Colonic mucosa (tissue), 4 donors: Measurements from ENCODE around the gene SMAD2. TPM values are rescaled to one million over a fixed set of nuclear protein-coding genes. Genes with fewer than 3 reads are reported as not detected.
A peak's percentile ranks its signal among the peaks of the same experiment; 100 is the strongest.

ENCODE experiments used
- DNase-seq: peaks from one replicate; pipeline ENCODE4 v3.0.0-alpha.2; 2020
- H3K27ac ChIP-seq: fragments of 200-600 bp; one replicate; pipeline ENCODE4 v1.8.0; 2021
- H3K27me3 ChIP-seq: fragments of 200-600 bp; one replicate; pipeline ENCODE4 v1.8.0; 2021
- H3K36me3 ChIP-seq: fragments of 200-600 bp; one replicate; pipeline ENCODE4 v1.8.0; 2021
- H3K4me1 ChIP-seq: fragments of 200-600 bp; one replicate; pipeline ENCODE4 v1.8.0; 2021; ENCODE audit warnings: mild to moderate bottlenecking
- H3K4me3 ChIP-seq: fragments of 200-600 bp; one replicate; pipeline ENCODE4 v1.8.0; 2021
- H3K9ac ChIP-seq, 2 donors: one replicate each; pipeline ENCODE4 v1.7.0; 2013; ENCODE audit warnings: control low read depth in 2 of 2, low read depth in 2 of 2, low read length in 2 of 2
- H3K9me3 ChIP-seq: fragments of 200-600 bp; one replicate; pipeline ENCODE4 v1.8.0; 2021
- CTCF ChIP-seq: fragments of 200-600 bp; IDR thresholded peaks from one replicate; pipeline ENCODE4 v1.8.0; 2022; ENCODE audit warnings: antibody characterized with exemption, mild to moderate bottlenecking
- intact Hi-C: fragments of 100-400 bp; cut with DNase I; formaldehyde crosslinking; loops from one replicate; pipeline ENCODE4 v1.14.1; 2022
- total RNA-seq, 2 donors: library from RNA; stranded (reverse); fragmentation: NEBNext Ultra II Directional in 1 of 2; extraction: Animal tissue kit (Norgen Biotek cat#: 25700) in 1 of 2; gene quantifications; one replicate each; pipeline ENCODE4 v1.2.1, GENCODE V29; 2021
- donor health status: healthy.
- donor health status: DM: no; HTN: no; CAD: no.
- donor health status: DM: no; HTN: no; CAD: no.

The SMAD2 gene
- total RNA-seq, 2 donors from 2014 or later = 109 to 133 TPM

GRCh38 chr18:47931718-47932103 lies 1.3 kb upstream of the SMAD2 start:
- peak overlapping the region; percentile 99 for H3K27ac ChIP-seq
- intact Hi-C loops = loop anchor here (5.0 kb wide), 1 partner anchor 76 kb away; no protein-coding TSS in a partner anchor
- no peaks in the 10 kb centered on the region for H3K9me3 ChIP-seq
- no peaks in the 10 kb centered on the region for H3K36me3 ChIP-seq
- peaks cover 7% of the 10 kb centered on the region for H3K4me1 ChIP-seq
- DNase-seq = peak; percentile 34
- no peak for TF ChIP-seq CTCF
- H3K4me3 ChIP-seq = peak overlapping the region; percentile 64
- peak overlapping the region; percentile 57 to 95 for H3K9ac ChIP-seq
- H3K27me3 ChIP-seq = no peaks in the 10 kb centered on the region

DNA sequence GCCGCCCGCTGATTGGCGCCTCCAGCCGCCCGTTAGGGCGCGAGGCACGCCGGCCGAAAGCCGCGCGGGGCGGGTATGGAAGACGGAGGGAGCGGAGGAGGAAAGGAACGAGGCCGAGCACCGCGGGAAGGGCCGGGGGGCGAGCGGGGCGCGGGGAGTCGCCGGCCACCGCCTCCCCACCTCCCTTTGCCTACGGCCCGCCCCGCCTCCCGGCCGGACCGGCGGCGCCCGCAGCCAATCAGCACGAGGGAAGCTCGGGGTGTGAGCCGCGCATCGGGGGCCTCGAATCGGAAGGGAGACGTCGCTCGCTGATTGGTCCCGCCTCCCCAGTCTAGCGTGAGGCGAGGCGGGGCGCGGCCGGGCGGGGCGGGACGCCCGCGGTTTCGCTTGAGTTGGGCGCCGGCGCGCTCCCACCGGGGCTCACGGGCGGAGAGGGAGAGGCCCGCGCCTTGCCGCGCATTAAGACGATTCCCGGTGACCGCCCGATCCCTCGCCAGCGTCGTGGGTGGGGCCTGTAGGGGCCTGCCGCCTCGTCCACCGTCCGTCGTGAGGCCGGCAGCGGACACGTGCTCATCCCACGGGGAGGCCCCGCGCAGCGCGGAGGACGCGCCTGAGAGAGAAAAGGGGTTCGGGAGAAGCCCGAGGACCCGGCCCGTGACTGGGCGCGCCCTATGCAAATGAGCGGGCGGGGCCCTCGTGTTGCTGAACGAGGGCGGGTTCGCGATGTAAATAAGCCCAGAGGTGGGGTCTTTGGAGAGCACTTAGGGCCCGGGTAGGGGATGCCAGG lies 665 bp upstream of the SMAD2 start:
- TF ChIP-seq CTCF = no peak
- Histone ChIP-seq H3K4me3 (peak overlapping the region; percentile 64), H3K4me1 (peaks cover 9% of the 10 kb centered on the region), H3K27ac (peak overlapping the region; percentile 99), H3K9ac (peak overlapping the region; percentile 57 to 95), H3K27me3 (no peaks in the 10 kb centered on the region), H3K36me3 (no peaks in the 10 kb centered on the region), H3K9me3 (no peaks in the 10 kb centered on the region)
- intact Hi-C loops = loop anchor here (5.0 kb wide), 1 partner anchor 76 kb away; no protein-coding TSS in a partner anchor
- peak; percentile 96 for DNase-seq

- Histone ChIP-seq H3K27ac (peak overlapping the region; percentile 99), H3K4me1 (peaks cover 9% of the 10 kb centered on the region), H3K27me3 (no peaks in the 10 kb centered on the region), H3K4me3 (peak overlapping the region; percentile 59), H3K36me3 (no peaks in the 10 kb centered on the region), H3K9ac (peak overlapping the region; percentile 81 to 95), H3K9me3 (no peaks in the 10 kb centered on the region)
- intact Hi-C loops = loop anchor here (5.0 kb wide), 1 partner anchor 78 kb away; no protein-coding TSS in a partner anchor
- no peak for DNase-seq
- no peak for TF ChIP-seq CTCF
Measured at GRCh38 chr18:47929681-47930198, 719 bp downstream of the SMAD2 start.

DNA sequence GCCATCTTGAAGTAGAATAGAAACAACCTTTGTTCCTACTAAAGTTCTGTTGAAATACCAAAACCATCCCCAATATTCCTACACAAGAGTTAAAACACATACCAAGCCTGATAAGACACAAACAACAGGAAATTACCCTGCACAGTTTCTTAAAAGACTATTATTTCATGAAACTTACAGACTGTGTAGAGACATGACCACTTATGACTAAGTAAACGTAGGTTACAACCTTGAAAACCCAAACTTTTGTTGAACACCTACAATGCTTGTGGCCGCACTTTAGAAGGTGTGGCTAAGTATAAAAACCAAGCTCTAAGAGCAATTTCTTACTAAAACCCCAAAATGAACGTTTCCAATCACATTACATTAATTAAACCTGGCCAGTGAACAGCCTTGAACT lies 2.0 kb downstream of the SMAD2 start:
- Histone ChIP-seq H3K4me1 (peaks cover 9% of the 10 kb centered on the region), H3K36me3 (no peaks in the 10 kb centered on the region), H3K27me3 (no peaks in the 10 kb centered on the region), H3K9me3 (no peaks in the 10 kb centered on the region), H3K9ac (no peak overlapping the region), H3K27ac (no peak overlapping the region), H3K4me3 (no peak overlapping the region)
- DNase-seq = no peak
- intact Hi-C loops = no loop called here
- TF ChIP-seq CTCF = no peak

- intact Hi-C loops = no loop called here
- no peak for TF ChIP-seq CTCF
- Histone ChIP-seq H3K36me3 (no peaks in the 10 kb centered on the region), H3K4me3 (no peak overlapping the region), H3K4me1 (peaks cover 9% of the 10 kb centered on the region), H3K9me3 (no peaks in the 10 kb centered on the region), H3K27me3 (no peaks in the 10 kb centered on the region), H3K9ac (no peak overlapping the region), H3K27ac (no peak overlapping the region)
- no peak for DNase-seq
Measured at GRCh38 chr18:47926101-47926850, 4.2 kb downstream of the SMAD2 start.
